HCT116 (cell line): Measurements from ENCODE around the gene OR4B1. TPM values are rescaled to one million over a fixed set of nuclear protein-coding genes. Genes with fewer than 3 reads are reported as not detected.
"Not testable (repeated sequence)": the region's sequence is repeated elsewhere in the genome, so short reads cannot be mapped to it uniquely, and the experiment has no call there.

Experiments
- ATAC-seq: fragments of 200-7000 bp; cut with Tn5 transposase; 2 replicates; pipeline ENCODE4 v1.9.1; 2020; ENCODE audit warnings: mild to moderate bottlenecking, moderate library complexity
- BruUV-seq: library from RNA; stranded (reverse); fragments of 400-500 nt; replicated peaks from 2 replicates; lab custom pipeline; 2021; lab: Mats Ljungman, UMichigan
- CTCF ChIA-PET: fragments of 300-600 bp; sonication (Branson Sonifier 250); formaldehyde crosslinking; loops from one replicate; lab custom pipeline; 2021; ENCODE audit warnings: antibody characterized with exemption; lab: Charles Lee
- POLR2A ChIA-PET: fragments of 300-600, 350-600 bp; sonication (Branson Sonifier 250); formaldehyde crosslinking; loops from one replicate; lab custom pipeline; 2021; ENCODE audit warnings: antibody characterized with exemption; lab: Charles Lee
- RAD21 ChIA-PET, 2 experiments: fragments of 300-600 bp; sonication (Branson Sonifier 250); formaldehyde crosslinking; loops; one replicate each; lab custom pipeline; 2023; ENCODE audit warnings: low total read pairs in 2 of 2; ENCODE audit not compliant: uncharacterized antibody in 2 of 2, unreplicated experiment in 2 of 2, low non-redundant PET in 1 of 2; lab: Charles Lee
- DNase-seq: peaks from one replicate; pipeline ENCODE4 v3.0.0-alpha.2; 2010; ENCODE audit warnings: low read depth, low spot score
- H2AFZ ChIP-seq: fragments of 200-600 bp; shearing (Covaris generic), sonication (generic); 2 replicates; pipeline ENCODE4 v1.6.1; 2017; ENCODE audit warnings: low read depth, mixed run types, mixed read lengths, antibody characterized with exemption, low read length; ENCODE audit not compliant: poor library complexity, severe bottlenecking
- H3K27ac ChIP-seq: 2 replicates; pipeline ENCODE4 v1.5.1; 2012; ENCODE audit warnings: low read depth, low read length
- H3K27me3 ChIP-seq: fragments of 200-600 bp; sonication (generic); 2 replicates; pipeline ENCODE4 v1.6.1; 2016; ENCODE audit warnings: mixed run types, low read length, mixed read lengths; ENCODE audit not compliant: insufficient read depth
- H3K36me3 ChIP-seq, 2 experiments: fragments of 200-500 bp in 1 of 2; fragments of 200-600 bp in 1 of 2; sonication (Bioruptor generic) in 1 of 2; sonication (generic) in 1 of 2; 2 replicates each; pipeline versions ENCODE4 v1.5.1 to v1.6.1; 2014 to 2016; ENCODE audit warnings: low read length in 2 of 2, inconsistent platforms in 1 of 2, mixed read lengths in 1 of 2, mixed run types in 1 of 2; ENCODE audit not compliant: insufficient read depth in 2 of 2, control insufficient read depth in 1 of 2
- H3K4me1 ChIP-seq, 2 experiments: fragments of 200-600 bp in 1 of 2; sonication (generic) in 1 of 2; 2 replicates each; pipeline versions ENCODE4 v1.5.1 to v1.6.1; 2012 to 2017; ENCODE audit warnings: low read length in 2 of 2, inconsistent platforms in 1 of 2, mild to moderate bottlenecking in 1 of 2, mixed read lengths in 1 of 2, mixed run types in 1 of 2, moderate library complexity in 1 of 2; ENCODE audit not compliant: insufficient read depth in 2 of 2, control insufficient read depth in 1 of 2
- H3K4me2 ChIP-seq: fragments of 200-600 bp; sonication (generic); 2 replicates; pipeline ENCODE4 v1.6.1; 2017; ENCODE audit warnings: mixed run types, low read length, mixed read lengths
- H3K4me3 ChIP-seq, 2 experiments: fragments of 200-600 bp in 1 of 2; sonication (generic) in 1 of 2; replicated peaks in 1 of 2; 2 replicates each; pipeline ENCODE4 v1.5.1; 2011 to 2016; ENCODE audit warnings: low read length in 2 of 2, control low read depth in 1 of 2, low read depth in 1 of 2, mild to moderate bottlenecking in 1 of 2, mixed read lengths in 1 of 2, mixed run types in 1 of 2
- H3K79me2 ChIP-seq: fragments of 200-600 bp; sonication (generic); 2 replicates; pipeline ENCODE4 v1.6.1; 2017; ENCODE audit warnings: mild to moderate bottlenecking, mixed run types, low read length, moderate library complexity, mixed read lengths; ENCODE audit not compliant: insufficient read depth
- H3K9ac ChIP-seq: fragments of 200-600 bp; sonication (generic); 2 replicates; pipeline ENCODE4 v1.6.1; 2016; ENCODE audit warnings: low read length, mixed read lengths
- H3K9me2 ChIP-seq: fragments of 200-600 bp; sonication (generic), shearing (Covaris generic); 2 replicates; pipeline ENCODE4 v1.6.1; 2017; ENCODE audit warnings: mixed run types, mild to moderate bottlenecking, moderate library complexity; ENCODE audit not compliant: insufficient read depth
- H3K9me3 ChIP-seq, 2 experiments: fragments of 200-500 bp in 1 of 2; fragments of 200-600 bp in 1 of 2; sonication (Bioruptor generic) in 1 of 2; sonication (generic) in 1 of 2; 2 replicates each; pipeline ENCODE4 v1.6.1; 2014 to 2017; ENCODE audit warnings: low read length in 2 of 2, mixed read lengths in 2 of 2, inconsistent platforms in 1 of 2, low read depth in 1 of 2, mild to moderate bottlenecking in 1 of 2, mixed run types in 1 of 2, moderate library complexity in 1 of 2; ENCODE audit not compliant: control insufficient read depth in 1 of 2, insufficient read depth in 1 of 2
- H4K20me1 ChIP-seq: fragments of 200-600 bp; sonication (generic), shearing (Covaris generic); 2 replicates; pipeline ENCODE4 v1.6.1; 2017; ENCODE audit warnings: mixed run types, mild to moderate bottlenecking, moderate library complexity; ENCODE audit not compliant: insufficient read depth
- RAD21 ChIP-seq: IDR thresholded peaks from 2 replicates; pipeline ENCODE4 v1.6.1; 2012; ENCODE audit warnings: low read depth, mild to moderate bottlenecking
- SP1 ChIP-seq: IDR thresholded peaks from 2 replicates; pipeline ENCODE4 v1.6.1; 2012; ENCODE audit warnings: low read depth
- intact Hi-C: fragments of 100-400 bp; cut with micrococcal nuclease; formaldehyde crosslinking; loops from 2 replicates; pipeline ENCODE4 v1.10.0; 2022
- total RNA-seq: library from RNA; stranded (reverse); gene quantifications from one replicate; pipeline ENCODE4 v1.2.1, GENCODE V29; 2021; ENCODE audit not compliant: unreplicated experiment

Gene OR4B1
- total RNA-seq, 1 experiment from 2014 or later, result not detected

- ChIA-PET CTCF (no interaction called here), POLR2A (no interaction called here), RAD21 (no interaction called here)
- H3K4me1 ChIP-seq, result no peaks in the 10 kb centered on the region
- no peak overlapping the region for H2AFZ ChIP-seq
- no peaks in the 10 kb centered on the region for H4K20me1 ChIP-seq
- no peaks in the 10 kb centered on the region for H3K9me3 ChIP-seq
- no peak overlapping the region for H3K27ac ChIP-seq
- no peaks in the 10 kb centered on the region for H3K27me3 ChIP-seq
- no peak overlapping the region for H3K9ac ChIP-seq
- DNase-seq (no peak), ATAC-seq (peak; percentile 60)
- BruUV-seq, result no TSS peak
- no peaks in the 10 kb centered on the region for H3K36me3 ChIP-seq
- no peak overlapping the region for H3K4me2 ChIP-seq
- no peaks in the 10 kb centered on the region for H3K79me2 ChIP-seq
- no peak overlapping the region for H3K4me3 ChIP-seq
- intact Hi-C loops, result no loop called here
- 0 out of 2 replicates have a peak, but pooled peaks have one; percentile 11 for TF ChIP-seq RAD21
- TF ChIP-seq SP1, result no peak
- H3K9me2 ChIP-seq, result no peaks in the 10 kb centered on the region
These were observed 32.2 kb upstream of the OR4B1 start for GRCh38 chr11:48184452-48184851.

GRCh38 chr11:48190906-48191654 lies 25.5 kb upstream of the OR4B1 start:
- POLR2A ChIA-PET, H3K4me2 ChIP-seq, BruUV-seq, H3K4me1 ChIP-seq, H3K27me3 ChIP-seq, RAD21 ChIA-PET, H3K27ac ChIP-seq, H4K20me1 ChIP-seq, intact Hi-C loops, DNase-seq, H3K9me3 ChIP-seq, H3K4me3 ChIP-seq, H3K9me2 ChIP-seq, H3K79me2 ChIP-seq, H3K36me3 ChIP-seq, H2AFZ ChIP-seq, H3K9ac ChIP-seq, ATAC-seq, CTCF ChIA-PET: not testable (repeated sequence)
